Glomerular endothelial cell (primary cell): Measurements from ENCODE around the gene TMEM269. TPM values are rescaled to one million over a fixed set of nuclear protein-coding genes. Genes with fewer than 3 reads are reported as not detected.
"Not testable (repeated sequence)": the region's sequence is repeated elsewhere in the genome, so short reads cannot be mapped to it uniquely, and the experiment has no call there.

Source experiments
- DNase-seq: peaks from one replicate; pipeline ENCODE4 v3.0.0-alpha.2; 2011; ENCODE audit warnings: low read depth, low spot score; ENCODE audit errors: extremely low read depth
- total RNA-seq: library from RNA; depleted of rRNA; stranded (reverse); fragments of >200 nt; gene quantifications from 2 replicates; pipeline ENCODE4 v1.2.3, GENCODE V29; 2015

TMEM269 gene
- total RNA-seq, 1 donor from 2014 or later, result not detected

DNA sequence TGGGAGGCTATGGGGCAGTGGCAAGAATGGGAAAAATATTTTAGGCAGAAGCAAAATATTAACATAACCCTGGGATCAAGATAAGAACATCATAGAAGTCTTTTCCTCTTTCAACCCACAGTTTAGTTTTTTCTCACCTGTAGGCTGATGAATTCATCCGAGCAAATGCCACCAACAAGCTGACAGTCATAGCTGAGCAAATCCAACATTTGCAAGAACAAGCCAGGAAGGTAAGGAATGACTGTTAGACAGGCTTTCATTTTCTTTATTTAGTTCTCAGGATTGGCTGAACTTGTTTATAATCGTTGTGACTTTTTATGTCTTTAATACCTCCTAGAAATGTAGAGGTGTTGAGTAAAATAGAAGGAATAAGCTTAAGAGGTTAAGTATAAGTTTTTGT is 11.4 kb upstream of the TMEM269 start:
- DNase-seq, result no peak

DNA sequence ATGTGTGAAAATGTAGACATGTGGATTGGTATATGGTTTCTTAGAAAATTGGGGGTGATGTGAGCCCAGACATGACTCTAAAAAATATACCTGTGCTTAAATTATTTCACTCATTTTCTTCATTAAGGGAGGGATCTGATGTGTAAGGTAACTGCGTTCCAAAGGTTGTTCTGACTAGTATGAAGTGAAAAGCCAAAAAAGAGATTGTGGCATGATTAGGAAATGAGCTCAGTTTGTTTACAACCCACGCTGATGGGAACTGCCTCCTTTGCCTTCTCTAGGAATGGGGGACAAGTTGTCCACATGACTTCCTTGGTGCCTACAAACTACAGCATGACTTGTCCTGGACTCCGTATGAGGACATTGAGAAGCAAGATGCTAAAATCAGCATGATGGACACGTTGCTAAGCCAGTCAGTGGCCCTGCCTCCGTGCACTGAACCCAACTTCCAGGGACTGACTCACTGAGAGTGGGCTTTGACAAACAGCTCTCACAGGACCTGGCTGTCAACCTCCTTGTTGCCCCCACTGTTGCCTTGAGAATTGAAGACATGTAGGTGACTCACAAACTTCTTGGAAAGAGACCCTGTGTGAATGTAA is 9.8 kb upstream of the TMEM269 start:
- no peak for DNase-seq

DNA sequence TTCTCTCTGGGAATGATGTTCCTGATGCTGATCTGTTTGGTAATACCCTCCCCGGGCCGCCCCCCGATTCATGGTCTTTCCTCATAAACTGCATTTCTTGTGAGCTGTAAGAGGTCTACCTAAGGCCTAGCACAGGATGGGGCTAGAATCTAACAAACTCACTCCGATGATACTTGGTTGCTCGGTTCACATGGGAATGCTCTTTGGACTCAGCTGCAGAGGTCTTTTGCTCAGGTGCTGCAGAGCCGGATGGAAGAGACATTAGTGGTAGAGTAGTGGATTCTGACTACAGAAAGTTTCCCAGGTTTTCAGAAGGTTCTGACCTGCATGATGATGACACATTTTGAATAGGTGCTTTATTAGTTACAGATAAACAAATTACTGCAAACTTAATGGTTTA is 8.3 kb upstream of the TMEM269 start:
- no peak for DNase-seq

DNA sequence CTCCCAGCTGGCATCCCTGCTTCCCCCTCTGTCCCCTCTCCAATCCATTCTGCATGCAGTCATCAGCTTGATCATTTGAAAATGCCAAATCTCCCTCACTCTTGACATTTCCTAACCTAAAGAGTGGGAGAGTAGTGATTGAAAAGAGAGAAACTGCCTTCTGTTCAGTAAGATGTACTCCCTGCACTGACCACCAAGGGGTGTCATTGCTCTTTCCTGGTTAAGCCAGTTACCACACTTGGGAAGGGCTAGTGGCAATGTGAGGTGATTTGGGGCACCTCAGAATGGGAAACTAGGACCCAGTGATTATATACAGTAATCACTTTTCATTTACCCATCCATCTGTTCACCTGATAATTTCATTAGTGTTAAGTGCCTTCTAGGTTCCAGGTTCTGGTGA is 6.9 kb upstream of the TMEM269 start:
- DNase-seq, result no peak

DNA sequence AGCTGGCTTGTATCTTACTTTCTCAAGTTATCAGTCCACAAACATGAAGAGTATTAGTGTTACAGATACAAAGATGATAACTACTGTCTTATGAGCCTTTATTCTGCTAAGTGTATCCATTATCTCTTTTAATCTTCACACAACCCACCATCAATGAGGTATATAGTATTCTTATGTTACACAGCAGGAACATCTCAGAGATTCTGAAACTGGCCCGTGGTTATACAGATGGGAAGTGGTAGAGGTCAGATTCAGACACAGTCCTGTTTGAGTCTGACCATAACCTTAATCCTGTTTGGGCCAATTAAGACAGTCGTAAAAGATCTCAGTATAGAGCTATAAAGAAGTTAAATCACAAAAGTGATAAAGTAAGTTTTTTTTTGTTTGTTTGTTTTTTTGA is 5.1 kb upstream of the TMEM269 start:
- no peak for DNase-seq

DNA sequence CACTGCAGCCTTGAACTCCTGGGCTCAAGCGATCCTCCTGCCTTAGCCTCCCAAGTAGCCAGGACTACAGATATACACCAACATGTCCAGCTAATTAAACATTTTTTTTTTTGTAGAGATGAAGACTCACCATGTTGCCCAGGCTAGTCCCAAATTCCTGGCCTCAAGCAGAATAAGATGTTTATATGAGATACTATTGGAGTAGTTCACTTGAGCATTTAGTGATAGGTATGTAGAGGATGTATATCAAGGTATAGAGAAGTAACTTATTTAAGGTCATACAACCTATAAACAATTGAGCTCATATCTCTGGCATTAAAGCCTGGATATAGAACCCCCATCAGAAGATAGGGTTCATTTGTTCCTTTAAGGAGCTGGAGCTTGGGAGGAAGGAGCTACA is 4.6 kb upstream of the TMEM269 start:
- no peak for DNase-seq

DNA sequence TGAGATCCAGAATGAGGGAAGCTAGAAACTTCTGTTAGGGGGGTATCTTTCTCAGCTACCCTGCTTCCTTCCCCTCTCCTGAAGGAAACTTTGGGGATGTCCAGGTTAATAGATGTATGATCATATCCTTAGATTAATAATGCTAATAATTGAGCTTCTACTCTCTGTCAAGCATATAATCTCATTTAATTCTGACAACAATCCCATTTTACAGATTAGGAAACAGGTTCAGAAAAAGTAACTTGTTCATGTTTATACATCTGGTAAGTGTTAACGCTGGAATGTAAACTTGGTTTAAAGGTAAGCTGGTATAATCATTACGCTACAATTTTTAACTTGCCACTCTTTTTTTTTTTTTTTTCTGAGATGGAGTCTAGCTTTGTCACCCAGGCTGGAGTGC is 1.7 kb upstream of the TMEM269 start:
- DNase-seq, result no peak

DNA sequence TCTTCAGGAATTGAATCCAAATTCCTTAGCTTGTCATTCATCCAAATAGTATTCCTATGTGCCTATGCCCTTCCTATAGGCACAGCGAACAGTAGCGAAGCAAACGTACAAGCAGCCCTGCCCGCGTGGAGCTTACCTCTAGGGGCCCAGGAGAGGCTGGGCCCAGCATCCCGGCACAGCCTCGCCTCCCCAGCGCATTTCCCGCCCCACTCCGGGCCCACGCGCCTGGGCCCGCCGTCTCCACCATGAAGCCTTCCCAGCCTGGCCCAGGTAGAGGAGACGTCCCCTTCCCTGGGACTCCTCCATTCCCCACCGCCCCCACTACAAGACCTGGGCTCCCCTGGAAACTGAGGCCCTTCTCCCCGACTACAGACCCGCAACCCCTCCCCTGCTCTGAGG is 245 bp upstream of the TMEM269 start:
- DNase-seq, result no peak

DNA sequence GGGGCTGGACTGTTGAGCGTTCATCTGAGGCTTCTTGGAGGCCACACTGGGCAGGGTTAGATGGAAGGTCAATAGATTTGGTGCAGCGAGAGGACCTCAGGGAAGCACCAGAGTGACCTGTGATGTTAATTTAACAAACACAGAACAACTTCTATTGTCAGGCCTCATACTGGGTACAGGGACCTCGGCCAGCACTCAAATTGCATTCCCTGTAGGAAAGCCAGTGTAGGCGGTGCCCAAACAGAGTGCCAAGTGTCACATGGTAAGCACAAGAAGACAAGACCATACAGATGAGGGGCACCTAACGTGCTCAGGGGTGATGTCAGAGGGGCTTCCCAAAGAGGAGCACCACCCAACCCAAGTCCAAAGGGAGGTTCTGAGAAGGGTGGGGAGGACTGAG is 1.3 kb downstream of the TMEM269 start:
- no peak for DNase-seq

DNA sequence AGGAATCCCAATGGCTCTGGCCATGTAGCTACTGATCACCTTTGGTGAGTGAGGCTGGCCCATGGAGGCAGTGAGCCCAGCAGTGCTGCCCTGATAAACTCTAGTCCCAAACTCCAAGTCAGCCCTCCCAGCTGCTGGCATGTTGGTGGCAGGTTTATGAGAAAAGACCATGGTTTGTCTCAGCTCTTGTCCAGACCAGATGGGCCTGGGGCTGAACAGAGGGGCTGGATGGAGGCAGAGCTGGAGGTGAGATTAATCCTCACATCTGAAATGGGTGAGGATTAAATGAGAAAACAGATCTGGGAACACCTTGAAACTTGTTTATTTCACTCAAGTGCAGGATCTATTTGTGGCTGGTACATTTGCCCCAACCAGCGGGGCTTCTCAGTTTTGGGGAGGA is 3.2 kb downstream of the TMEM269 start:
- DNase-seq, result no peak

DNA sequence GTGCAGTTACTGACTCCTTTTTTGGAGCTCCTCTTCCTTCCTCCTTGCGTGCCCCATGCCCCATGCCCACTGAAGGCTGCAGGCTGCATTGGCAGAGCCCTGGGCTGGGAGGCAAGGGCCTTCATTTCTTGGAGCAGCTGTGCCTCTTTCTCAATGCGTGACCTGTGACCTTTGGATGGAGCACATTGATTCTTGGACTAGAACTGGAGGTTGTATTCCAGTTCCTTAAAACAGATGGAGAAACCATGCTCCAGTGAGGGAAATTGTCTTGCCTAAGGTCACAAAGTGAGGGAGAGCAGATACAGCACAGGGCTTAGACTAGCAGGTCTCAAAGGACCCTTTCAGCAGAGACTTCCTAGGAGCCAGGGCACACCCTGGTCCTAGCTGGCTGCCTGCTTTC is 9.0 kb downstream of the TMEM269 start:
- DNase-seq, result no peak

DNA sequence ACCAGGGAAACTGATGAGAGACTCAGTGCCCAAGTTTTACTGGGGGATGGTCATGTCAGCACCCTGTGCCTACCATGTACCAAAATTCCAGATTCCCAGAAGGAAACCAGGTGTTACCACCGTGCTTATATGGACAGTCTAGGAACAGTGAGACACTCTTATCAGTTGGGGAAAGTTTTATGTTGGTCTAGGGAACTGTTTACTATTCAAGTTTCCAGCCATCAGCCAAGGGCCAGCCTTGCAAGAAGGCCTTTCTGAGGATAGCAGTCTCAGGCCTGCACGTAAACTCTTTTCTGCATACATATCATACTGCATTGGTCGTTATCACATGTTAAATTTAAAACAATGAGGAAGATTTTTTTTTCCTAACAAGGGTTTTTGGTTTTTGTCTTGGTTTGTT is 12.6 kb downstream of the TMEM269 start:
- no peak for DNase-seq

DNA sequence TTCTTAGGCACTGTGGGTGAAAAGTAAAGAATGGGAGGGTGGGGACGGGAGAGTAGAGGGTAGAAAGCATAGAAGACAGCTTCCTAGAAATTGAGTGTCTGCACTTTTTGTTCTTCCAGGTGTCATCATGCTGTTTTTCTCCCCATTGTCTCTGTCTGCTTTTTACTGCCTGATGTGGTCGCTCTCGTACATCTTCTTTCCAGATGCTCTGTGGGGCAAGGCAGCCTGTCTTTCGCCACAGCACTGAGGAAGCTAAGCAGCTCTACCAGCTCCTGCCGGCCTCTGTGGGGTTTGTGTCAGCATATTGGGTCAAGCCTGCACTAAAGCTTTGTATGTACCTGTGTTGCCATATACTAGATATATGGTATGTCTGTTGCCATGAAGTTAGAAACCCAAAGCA is 13.2 kb downstream of the TMEM269 start:
- no peak for DNase-seq

DNA sequence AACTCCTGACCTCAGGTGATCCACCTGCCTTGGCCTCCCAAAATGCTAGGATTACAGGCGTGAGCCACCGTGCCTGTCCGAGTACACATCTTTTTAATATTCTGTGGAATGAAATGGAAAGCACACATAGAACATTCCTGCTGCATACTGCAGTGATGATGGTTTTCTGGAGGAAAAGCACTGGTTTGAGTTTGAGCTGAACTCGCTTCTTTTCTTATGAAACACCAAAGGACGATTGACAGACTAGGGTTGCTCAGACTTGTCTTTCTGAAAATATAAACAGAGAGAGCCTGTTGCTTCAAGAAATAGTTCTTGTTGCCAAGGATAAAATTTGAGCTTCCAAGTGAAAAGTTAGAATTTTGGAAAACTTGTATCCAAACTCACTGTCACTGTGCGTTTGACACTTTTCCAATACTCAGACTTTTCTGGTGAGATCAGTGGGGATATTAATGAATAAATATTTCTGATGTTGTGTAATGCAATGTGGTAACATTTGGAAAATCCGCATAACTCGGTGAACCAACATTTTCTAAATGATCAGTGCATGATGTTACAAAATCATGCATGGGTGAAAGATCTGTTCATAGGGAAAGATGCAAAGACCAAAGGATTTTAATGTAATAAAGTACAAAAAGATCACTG is 17.2 kb downstream of the TMEM269 start:
- DNase-seq, result no peak

DNA sequence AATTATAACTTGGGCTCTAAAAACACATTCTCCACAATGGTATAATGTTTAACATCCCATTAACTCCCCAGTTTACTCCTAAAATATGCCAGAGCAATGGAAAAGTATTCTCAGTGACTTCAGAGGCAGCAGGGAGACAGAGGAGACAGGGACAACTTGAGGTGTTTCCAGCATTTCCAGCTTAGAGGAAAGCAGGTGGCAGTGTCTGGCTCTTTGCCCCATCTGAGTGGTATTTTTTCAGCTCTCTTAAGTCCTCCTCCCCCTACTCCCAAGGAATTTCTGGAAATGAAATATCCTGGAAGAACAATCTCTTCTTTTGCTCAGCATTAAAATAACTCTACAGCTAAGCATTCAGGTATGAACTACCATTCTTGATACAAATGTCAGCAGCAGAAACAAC is 21.4 kb downstream of the TMEM269 start:
- no peak for DNase-seq

DNA sequence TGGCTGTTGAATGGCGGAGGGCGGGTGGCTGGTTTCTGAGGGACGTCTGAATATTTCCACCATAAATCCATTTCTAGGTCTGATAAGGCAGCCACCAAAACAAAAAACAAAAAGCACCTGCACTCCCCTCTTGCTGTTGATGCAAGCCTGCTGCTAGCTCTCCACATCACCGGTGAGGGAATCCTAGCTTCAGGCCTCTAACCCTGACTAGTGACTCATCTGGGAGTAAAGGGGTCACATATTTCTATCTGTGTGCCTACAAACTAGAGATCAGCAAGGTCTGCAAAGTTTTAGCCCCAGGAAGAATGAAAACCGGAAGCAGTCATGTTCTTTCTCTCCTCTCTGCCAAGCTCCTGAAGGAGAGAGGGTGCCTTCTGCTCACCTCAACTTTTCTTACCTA is 21.8 kb downstream of the TMEM269 start:
- DNase-seq, result no peak

DNA sequence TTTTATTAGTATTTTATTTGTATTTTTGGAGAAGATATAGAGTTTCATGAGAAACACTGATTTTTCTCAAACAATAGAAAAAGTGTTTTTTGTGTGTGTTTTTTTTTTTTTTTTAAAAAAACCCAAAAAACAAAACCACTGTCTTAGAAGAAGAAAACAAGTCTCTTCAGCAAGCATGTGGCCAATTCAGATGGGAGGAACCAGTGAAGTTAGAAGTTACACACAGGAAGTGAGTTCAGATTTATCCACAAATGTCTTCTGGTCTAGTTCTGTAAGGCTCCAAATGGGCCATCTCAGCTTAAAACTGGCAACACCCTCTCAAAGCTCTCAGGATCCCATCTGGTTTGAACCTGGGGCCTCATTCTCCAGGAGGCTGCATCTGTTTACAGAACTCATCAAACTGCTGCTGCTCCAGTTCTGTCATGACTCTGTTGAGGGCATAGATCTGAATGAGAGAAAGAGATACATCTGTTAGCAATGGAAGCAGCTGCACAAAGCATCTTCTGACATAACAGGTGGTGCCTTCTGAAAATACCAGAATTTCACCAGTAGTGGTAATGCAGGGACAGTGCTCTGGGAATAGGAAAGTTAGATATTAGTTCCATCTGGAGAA is 22.4 kb downstream of the TMEM269 start:
- no peak for DNase-seq

DNA sequence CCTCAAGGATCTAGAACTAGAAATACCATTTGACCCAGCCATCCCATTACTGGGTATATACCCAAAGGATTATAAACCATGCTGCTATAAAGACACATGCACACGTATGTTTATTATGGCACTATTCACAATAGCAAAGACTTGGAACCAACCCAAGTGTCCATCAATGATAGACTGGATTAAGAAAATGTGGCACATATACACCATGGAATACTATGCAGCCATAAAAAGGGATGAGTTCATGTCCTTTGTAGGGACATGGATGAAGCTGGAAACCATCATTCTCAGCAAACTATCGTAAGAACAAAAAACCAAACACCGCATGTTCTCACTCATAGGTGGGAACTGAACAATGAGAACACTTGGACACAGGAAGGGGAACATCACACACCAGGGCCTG is 30.0 kb downstream of the TMEM269 start:
- not testable (repeated sequence) for DNase-seq

DNA sequence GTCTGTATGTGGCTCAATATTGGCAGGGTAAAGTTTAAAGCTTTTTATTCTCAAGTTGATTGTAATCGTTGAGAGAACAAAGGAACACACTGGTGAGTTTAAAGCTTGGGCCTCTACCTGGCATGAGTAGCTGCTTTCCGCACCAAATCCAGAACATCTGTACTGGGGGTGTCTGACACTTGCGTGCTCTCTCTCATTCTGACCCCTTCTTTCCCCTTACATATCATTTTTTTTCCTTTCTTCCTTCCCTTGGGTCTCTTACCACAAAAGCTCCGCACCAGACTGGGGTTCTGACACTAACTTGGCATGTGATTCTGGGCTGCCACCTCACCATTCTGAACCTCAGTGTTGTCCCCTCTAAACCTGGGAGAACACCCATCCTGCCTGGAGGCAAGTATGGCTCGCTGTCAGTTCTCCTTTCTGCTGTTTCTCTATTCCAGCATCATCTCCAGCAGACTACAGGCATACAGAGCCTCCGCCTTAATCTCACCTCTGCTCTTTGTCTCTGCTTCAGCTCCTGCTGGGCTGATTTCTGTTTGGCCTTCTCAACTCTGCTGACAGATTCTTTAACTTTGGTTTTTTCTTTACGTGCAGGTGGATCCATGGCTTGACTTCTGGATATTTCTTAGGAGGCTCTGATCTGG is 31.3 kb downstream of the TMEM269 start:
- no peak for DNase-seq

DNA sequence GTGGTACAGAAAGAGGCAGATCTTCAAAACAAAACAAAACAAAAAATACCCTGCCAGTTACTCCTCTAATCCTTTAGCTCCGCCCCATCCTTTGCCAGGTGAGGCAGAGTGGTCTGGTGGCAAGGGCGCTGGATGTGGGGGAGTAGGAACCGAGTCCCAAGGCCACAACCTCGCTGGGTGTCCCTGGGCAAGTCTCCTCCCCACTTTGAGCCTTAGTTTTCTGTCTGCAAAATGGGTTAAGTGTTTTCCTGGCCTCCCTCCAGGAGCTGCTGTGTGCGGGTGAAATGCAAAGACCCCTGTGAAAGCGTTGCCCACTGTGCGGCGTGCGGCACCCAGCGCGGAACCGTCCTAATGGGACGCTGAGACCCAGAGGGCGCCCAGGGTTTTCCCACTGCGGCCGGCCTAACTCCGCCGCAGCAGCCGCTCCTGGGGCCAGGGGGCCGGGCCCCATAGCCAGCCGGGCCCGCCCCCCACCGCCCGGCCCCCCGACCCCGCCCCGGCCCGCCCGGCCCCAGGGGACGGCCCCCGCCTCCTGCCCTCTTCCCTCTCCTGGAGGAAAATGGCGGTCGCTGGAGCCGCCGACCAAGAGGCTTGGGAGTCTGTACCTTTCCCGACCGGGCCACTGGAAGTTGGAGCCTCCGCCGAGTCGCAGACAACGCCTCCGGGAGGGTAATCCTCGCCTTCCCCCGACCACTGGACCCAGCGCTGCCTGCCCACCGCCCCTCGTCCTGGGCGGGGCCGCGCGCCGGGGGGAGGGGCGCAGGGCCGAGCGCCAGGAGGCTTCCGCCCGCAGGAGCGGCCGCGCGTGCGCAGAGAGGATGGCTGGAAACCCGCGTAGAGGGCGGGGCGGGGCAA is 32.0 kb downstream of the TMEM269 start, which contains the start of the genes ERMAP and SVBP:
Gene ERMAP (plus strand): TSS at position 538 of the 855 bp plus-strand sequence. CDS start 13,327 bp downstream, outside the sequence.
Gene SVBP (minus strand): TSS at position 813 of the 855 bp plus-strand sequence. CDS start 853 bp downstream, outside the sequence.
- DNase-seq, result no peak

DNA sequence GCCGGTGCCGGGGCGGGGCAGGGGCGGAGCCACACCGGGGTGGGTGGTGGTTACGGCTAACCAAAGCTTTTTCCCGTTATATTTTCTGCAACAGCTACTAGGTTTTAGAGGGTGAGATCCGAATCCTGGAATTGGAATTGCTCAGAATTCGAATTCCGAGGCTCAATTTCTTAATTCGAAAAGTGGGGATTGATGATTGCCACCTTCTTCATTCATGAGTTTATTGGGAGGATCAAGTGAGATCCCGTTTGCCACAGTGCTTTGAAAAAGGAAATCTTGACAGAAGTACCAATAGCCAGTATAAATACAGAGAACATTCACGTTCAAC is 32.6 kb downstream of the TMEM269 start:
- DNase-seq, result no peak
